H1 (cell line): Measurements from ENCODE around the gene SBNO2. TPM values are rescaled to one million over a fixed set of nuclear protein-coding genes. Genes with fewer than 3 reads are reported as not detected.

ENCODE experiments used
- CTCF ChIA-PET: fragments of 300-600 bp; sonication (Branson Sonifier 250); formaldehyde crosslinking; loops from one replicate; lab custom pipeline; 2021; ENCODE audit not compliant: partially characterized antibody; lab: Charles Lee
- POLR2A ChIA-PET: fragments of 300-600 bp; sonication (Branson Sonifier 250); formaldehyde crosslinking; loops from one replicate; lab custom pipeline; 2021; ENCODE audit warnings: inconsistent platforms; ENCODE audit not compliant: partially characterized antibody; lab: Charles Lee
- DNase-seq, 2 experiments: peaks; one replicate each; pipeline versions ENCODE4 v3.0.0 to v3.0.0-alpha.2; 2010 to 2022; ENCODE audit warnings: low spot score in 2 of 2, low read depth in 1 of 2, mixed read lengths in 1 of 2
- FAIRE-seq: peaks from 2 replicates; lab custom pipeline; 2011; peaks lifted over from hg19 to GRCh38; lab: Jason Lieb, UNC
- H2AFZ ChIP-seq: 2 replicates; pipeline ENCODE4 v1.8.1; 2012; ENCODE audit warnings: low read length, inconsistent platforms
- H2AK5ac ChIP-seq: 2 replicates; pipeline ENCODE4 v1.6.1; 2013; ENCODE audit warnings: low read depth, low read length
- H2BK120ac ChIP-seq: replicated peaks from 2 replicates; pipeline ENCODE3; 2013; ENCODE audit warnings: low read depth, low read length, inconsistent platforms
- H2BK12ac ChIP-seq: 2 replicates; pipeline ENCODE4 v1.6.1; 2013; ENCODE audit warnings: low read depth, low read length
- H2BK15ac ChIP-seq: 2 replicates; pipeline ENCODE4 v1.6.1; 2013; ENCODE audit warnings: low read length
- H2BK20ac ChIP-seq: 2 replicates; pipeline ENCODE4 v1.6.1; 2013; ENCODE audit warnings: low read length
- H2BK5ac ChIP-seq: 2 replicates; pipeline ENCODE4 v1.6.1; 2013; ENCODE audit warnings: low read depth, low read length
- H3K14ac ChIP-seq: 2 replicates; pipeline ENCODE4 v1.6.1; 2013; ENCODE audit warnings: inconsistent platforms; ENCODE audit not compliant: insufficient read length
- H3K18ac ChIP-seq: 2 replicates; pipeline ENCODE4 v1.6.1; 2013; ENCODE audit warnings: low read length; ENCODE audit errors: extremely low read depth
- H3K23ac ChIP-seq: 2 replicates; pipeline ENCODE4 v1.6.1; 2013; ENCODE audit warnings: inconsistent platforms; ENCODE audit not compliant: insufficient read length
- H3K23me2 ChIP-seq: 2 replicates; pipeline ENCODE4 v1.6.1; 2013; ENCODE audit warnings: low read depth, low read length
- H3K27ac ChIP-seq: 2 replicates; pipeline ENCODE4 v1.6.1; 2011; ENCODE audit warnings: low read depth, low read length, inconsistent platforms
- H3K27me3 ChIP-seq, 4 experiments: replicated peaks in 1 of 4; 1 replicate in 1 of 4; 2 replicates in 3 of 4; pipeline versions ENCODE4 v1.6.1 to v1.8.1; 2011 to 2013; ENCODE audit warnings: low read length in 3 of 4, mild to moderate bottlenecking in 3 of 4, inconsistent platforms in 2 of 4, mixed read lengths in 2 of 4, moderate library complexity in 1 of 4; ENCODE audit not compliant: control insufficient read depth in 3 of 4, insufficient read depth in 3 of 4; ENCODE audit errors: extremely low read depth in 1 of 4
- H3K36me3 ChIP-seq, 4 experiments: 2 replicates each; pipeline versions ENCODE4 v1.6.1 to v1.8.1; 2011 to 2013; ENCODE audit warnings: mild to moderate bottlenecking in 4 of 4, low read length in 3 of 4, moderate library complexity in 2 of 4, control low read depth in 1 of 4, inconsistent platforms in 1 of 4; ENCODE audit not compliant: insufficient read depth in 4 of 4, control insufficient read depth in 2 of 4
- H3K4ac ChIP-seq: replicated peaks from 2 replicates; pipeline ENCODE3; 2013; ENCODE audit warnings: low read length, low read depth, mixed read lengths, inconsistent platforms; ENCODE audit not compliant: insufficient read length
- H3K4me1 ChIP-seq, 4 experiments: replicated peaks in 1 of 4; 1 replicate in 1 of 4; 2 replicates in 3 of 4; pipeline versions ENCODE4 v1.6.1 to v1.8.1; 2011 to 2013; ENCODE audit warnings: low read length in 3 of 4, inconsistent platforms in 2 of 4, mixed read lengths in 1 of 4; ENCODE audit not compliant: insufficient read depth in 4 of 4, control insufficient read depth in 3 of 4
- H3K4me2 ChIP-seq, 2 experiments: 2 replicates each; pipeline versions ENCODE4 v1.6.1 to v1.8.1; 2011 to 2013; ENCODE audit warnings: low read depth in 2 of 2, low read length in 2 of 2, control low read depth in 1 of 2, inconsistent platforms in 1 of 2, mild to moderate bottlenecking in 1 of 2; ENCODE audit not compliant: insufficient read depth in 1 of 2
- H3K4me3 ChIP-seq, 4 experiments: fragments of 200-600, 300-600 bp in 1 of 4; sonication (generic), shearing (Covaris generic), sonication (Bioruptor Twin) in 1 of 4; 2 replicates each; pipeline versions ENCODE4 v1.5.1 to v1.8.1; 2011 to 2016; ENCODE audit warnings: low read length in 4 of 4, low read depth in 3 of 4, control low read depth in 2 of 4, inconsistent platforms in 2 of 4, mild to moderate bottlenecking in 2 of 4, mixed read lengths in 1 of 4, moderate library complexity in 1 of 4; ENCODE audit not compliant: insufficient read depth in 2 of 4; ENCODE audit errors: extremely low read depth in 1 of 4
- H3K56ac ChIP-seq: replicated peaks from 2 replicates; pipeline ENCODE3; 2013; ENCODE audit warnings: low read depth, mild to moderate bottlenecking, mixed read lengths, low read length, inconsistent platforms; ENCODE audit not compliant: insufficient read length
- H3K79me1 ChIP-seq: 2 replicates; pipeline ENCODE4 v1.6.1; 2013; ENCODE audit warnings: low read depth, low read length, control low read depth
- H3K79me2 ChIP-seq, 2 experiments: 2 replicates each; pipeline versions ENCODE4 v1.6.1 to v1.8.1; 2012 to 2013; ENCODE audit warnings: low read length in 2 of 2, mild to moderate bottlenecking in 2 of 2, inconsistent platforms in 1 of 2; ENCODE audit not compliant: insufficient read depth in 2 of 2, control insufficient read depth in 1 of 2
- H3K9ac ChIP-seq, 4 experiments: replicated peaks in 1 of 4; 1 replicate in 1 of 4; 2 replicates in 3 of 4; pipeline versions ENCODE4 v1.6.1 to v1.8.1; 2011 to 2013; ENCODE audit warnings: low read depth in 3 of 4, low read length in 3 of 4, control low read depth in 2 of 4, mild to moderate bottlenecking in 2 of 4, moderate library complexity in 2 of 4, inconsistent platforms in 1 of 4; ENCODE audit errors: extremely low read depth in 1 of 4
- H3K9me3 ChIP-seq, 2 experiments: 2 replicates each; pipeline versions ENCODE4 v1.6.1 to v1.8.1; 2012 to 2013; ENCODE audit warnings: mild to moderate bottlenecking in 2 of 2, moderate library complexity in 2 of 2, control low read depth in 1 of 2, inconsistent platforms in 1 of 2, low read depth in 1 of 2, low read length in 1 of 2, mixed read lengths in 1 of 2; ENCODE audit not compliant: insufficient read depth in 2 of 2
- H4K20me1 ChIP-seq, 2 experiments: replicated peaks in 1 of 2; 2 replicates each; pipeline versions ENCODE3 to v1.8.1; 2011 to 2013; ENCODE audit warnings: inconsistent platforms in 2 of 2, low read length in 2 of 2, mild to moderate bottlenecking in 1 of 2; ENCODE audit not compliant: insufficient read depth in 2 of 2, control insufficient read depth in 1 of 2
- H4K5ac ChIP-seq: 2 replicates; pipeline ENCODE4 v1.6.1; 2013; ENCODE audit warnings: low read length, low read depth, mixed read lengths, inconsistent platforms; ENCODE audit not compliant: insufficient read length
- H4K8ac ChIP-seq: 2 replicates; pipeline ENCODE4 v1.8.0; 2013; ENCODE audit warnings: mild to moderate bottlenecking, moderate library complexity, low read length, inconsistent platforms; ENCODE audit not compliant: insufficient read depth; ENCODE audit errors: extremely low read depth
- H4K91ac ChIP-seq: replicated peaks from 2 replicates; pipeline ENCODE3; 2013; ENCODE audit warnings: low read length, mixed read lengths, inconsistent platforms; ENCODE audit not compliant: insufficient read length
- CHD2 ChIP-seq: IDR thresholded peaks from 2 replicates; pipeline ENCODE4 v1.6.1; 2012; ENCODE audit warnings: low read length, improper control_type of control experiment
- RBBP5 ChIP-seq: IDR thresholded peaks from 2 replicates; pipeline ENCODE4 v1.7.1; 2012; ENCODE audit warnings: low read depth, mild to moderate bottlenecking, inconsistent platforms, low read length, moderate library complexity, borderline replicate concordance
- WGBS, 2 experiments: shearing (Covaris generic) in 1 of 2; methylation state at CpG; one replicate each; pipeline versions ENCODE4 v1.1.6 to v1.1.7; 2013 to 2015; ENCODE audit warnings: low lambda C conversion rate in 2 of 2, mixed read lengths in 2 of 2, inconsistent platforms in 1 of 2, low coverage in 1 of 2, missing lambda C conversion rate in 1 of 2; ENCODE audit not compliant: insufficient replicate concordance in 2 of 2, insufficient coverage in 1 of 2, insufficient read length in 1 of 2; ENCODE audit errors: extremely low coverage in 1 of 2, missing lambda C conversion rate in 1 of 2; 5-methylcytosine and 5-hydroxymethylcytosine counted together
- polyA plus RNA-seq, 7 experiments: library from polyadenylated mRNA; depleted of rRNA in 3 of 7; stranded (reverse) in 5 of 7; unstranded in 2 of 7; fragments of >200 nt in 5 of 7; fragments of 200-250 nt in 2 of 7; gene quantifications; 1 replicate in 5 of 7; 2 replicates in 1 of 7; 4 replicates in 1 of 7; pipeline versions ENCODE4 v1.2.1 to v1.2.3, GENCODE V29; 2011 to 2013; ENCODE audit warnings: missing spikeins in 2 of 7, mixed read lengths in 2 of 7
- total RNA-seq: library from RNA; stranded (reverse); fragmentation: NEBNext Ultra II Directional; extraction: Animal tissue kit (Norgen Biotek cat#: 25700); gene quantifications from 2 replicates; pipeline ENCODE4 v1.2.1, GENCODE V29; 2021

Gene SBNO2
- total and polyA plus RNA-seq, 2 of the 8 experiments (the other 6 are each of a cell fraction or from before 2014, with no cell fraction given): 12.2 to 31.4 TPM

- ChIA-PET POLR2A (no interaction called here), CTCF (interaction anchor here (0.6 to 1.5 kb wide), 3 partner anchors 9 to 66 kb away, joined by 3 to 4 read pairs (median 4); no protein-coding TSS in a partner anchor)
- FAIRE-seq (no peak), DNase-seq (no peak)
- no peak overlapping the region for H3K4me2 ChIP-seq
- H3K27me3 ChIP-seq: no peaks in the 10 kb centered on the region
- H3K4me3 ChIP-seq: no peak overlapping the region
- H3K79me2 ChIP-seq: no peaks in the 10 kb centered on the region
- no peak overlapping the region for H2BK15ac ChIP-seq
- H2BK120ac ChIP-seq: no peak overlapping the region
- H2AFZ ChIP-seq: no peak overlapping the region
- no peak for TF ChIP-seq CHD2
- no peak for TF ChIP-seq RBBP5
- no peak overlapping the region for H3K4ac ChIP-seq
- peaks cover 2 to 6% of the 10 kb centered on the region in 2 experiments for H4K20me1 ChIP-seq
- WGBS, 2 experiments: 93% methylated on average over 33 of the region's 33 CpGs; no CpG with 5 or more reads in 1 of the 2 experiments
- no peak overlapping the region for H2AK5ac ChIP-seq
- H3K36me3 ChIP-seq: peaks cover 2 to 22% (median 4%) of the 10 kb centered on the region in 4 experiments; a peak in 4 of 8 replicates
- H3K4me1 ChIP-seq: peaks cover 0 to 9% (median 6%) of the 10 kb centered on the region in 4 experiments; a peak in 6 of 7 replicates
- no peak overlapping the region for H2BK12ac ChIP-seq
- no peak overlapping the region for H2BK20ac ChIP-seq
- no peak overlapping the region for H4K91ac ChIP-seq
- no peak overlapping the region for H3K56ac ChIP-seq
- H4K8ac ChIP-seq: no peak overlapping the region; the same call in 1 of the 2 replicates
- no peak overlapping the region for H4K5ac ChIP-seq
- peaks cover 9% of the 10 kb centered on the region for H3K79me1 ChIP-seq
- H3K18ac ChIP-seq: no peak overlapping the region
- H3K23me2 ChIP-seq: peaks cover 4% of the 10 kb centered on the region; the same call in 1 of the 2 replicates
- H3K23ac ChIP-seq: no peak overlapping the region
- H3K27ac ChIP-seq: no peak overlapping the region; the same call in 1 of the 2 replicates
- H3K9me3 ChIP-seq: no peaks in the 10 kb centered on the region
- H2BK5ac ChIP-seq: no peak overlapping the region; the same call in 1 of the 2 replicates
- no peak overlapping the region for H3K9ac ChIP-seq
- H3K14ac ChIP-seq: no peak overlapping the region
Measured at GRCh38 chr19:1126984-1127760, 46.9 kb downstream of the SBNO2 start.
